Transverse colon (tissue), 4 donors: ENCODE measurements around the gene AREL1. TPM values are rescaled to one million over a fixed set of nuclear protein-coding genes. Genes with fewer than 3 reads are reported as not detected.
A peak's percentile ranks its signal among the peaks of the same experiment; 100 is the strongest.

Experiments used
- DNase-seq: peaks from one replicate; pipeline ENCODE4 v3.0.0-alpha.2; 2019
- H3K27ac ChIP-seq, 4 donors: fragments of 200-600 bp; sonication (generic); 2 replicates each; pipeline ENCODE4 v1.5.1; 2016 to 2018; ENCODE audit warnings: inconsistent platforms in 4 of 4
- H3K27me3 ChIP-seq: fragments of 200-600 bp; sonication (generic); 2 replicates; pipeline ENCODE4 v1.5.1; 2017; ENCODE audit warnings: inconsistent platforms
- H3K36me3 ChIP-seq, 4 donors: fragments of 200-600 bp; sonication (generic); 2 replicates each; pipeline ENCODE4 v1.5.1; 2017 to 2019; ENCODE audit warnings: inconsistent platforms in 4 of 4
- H3K4me1 ChIP-seq, 4 donors: fragments of 200-600 bp; sonication (generic); 2 replicates each; pipeline ENCODE4 v1.5.1; 2017 to 2020; ENCODE audit warnings: inconsistent platforms in 4 of 4
- H3K4me3 ChIP-seq, 4 donors: fragments of 200-600 bp; sonication (generic); 1 replicate in 1 of 4; 2 replicates in 3 of 4; pipeline versions ENCODE4 v1.5.1 to v1.6.1; 2017 to 2019; ENCODE audit warnings: inconsistent platforms in 4 of 4
- H3K9me3 ChIP-seq, 2 donors: fragments of 200-600 bp; sonication (generic); 2 replicates each; pipeline ENCODE4 v1.5.1; 2017 to 2019; ENCODE audit warnings: inconsistent platforms in 2 of 2
- EP300 ChIP-seq: sonication (generic); formaldehyde crosslinking; IDR thresholded peaks from one replicate; pipeline ENCODE4 v1.6.1; 2017; ENCODE audit warnings: antibody characterized with exemption, low read depth
- POLR2A ChIP-seq: fragments of 450-650 bp; IDR thresholded peaks from one replicate; pipeline ENCODE4 v1.6.1; 2016; ENCODE audit warnings: antibody characterized with exemption, mild to moderate bottlenecking, moderate library complexity
- POLR2AphosphoS5 ChIP-seq, 3 donors: sonication (generic); formaldehyde crosslinking; IDR thresholded peaks; one replicate each; pipeline ENCODE4 v1.6.1; 2016; ENCODE audit warnings: antibody characterized with exemption in 3 of 3
- WGBS, 2 donors: methylation state at CpG; one replicate each; pipeline ENCODE4 v1.1.5; 2018; ENCODE audit warnings: low coverage in 1 of 2; 5-methylcytosine and 5-hydroxymethylcytosine counted together
- in situ Hi-C, 4 donors: fragments of 200-750 bp; cut with MboI; loops; one replicate each; pipeline versions ENCODE4 v1.15.0 to v1.15.1; 2017; ENCODE audit warnings: low sequenced_read_pairs in 3 of 4, low pct_ligation_motif_present in 1 of 4, low pct_unique_long_range_greater_than_20kb in 1 of 4
- intact Hi-C: fragments of 100-400 bp; cut with DNase I; formaldehyde crosslinking; loops from one replicate; pipeline ENCODE4 v1.15.1; 2023; ENCODE audit warnings: low total_unique reads
- total RNA-seq, 4 donors: library from RNA; depleted of rRNA; stranded (reverse); fragments of >200 nt; gene quantifications; one replicate each; pipeline ENCODE4 v1.1.0, GENCODE V29; 2016
- TF ChIP-seq, protein P1 (sequence below), 5 experiments: fragments of 200-600 bp in 3 of 5; fragments of 450-650 bp in 2 of 5; sonication (generic) in 3 of 5; IDR thresholded peaks; 1 replicate in 2 of 5; 2 replicates in 3 of 5; pipeline ENCODE4 v1.5.1; 2016 to 2017; ENCODE audit warnings: antibody characterized with exemption in 5 of 5, inconsistent platforms in 3 of 5, mild to moderate bottlenecking in 2 of 5, moderate library complexity in 1 of 5

AREL1 gene
- total RNA-seq, 4 donors from 2014 or later: 22.4 to 57.1 (median 41.1) TPM

DNA sequence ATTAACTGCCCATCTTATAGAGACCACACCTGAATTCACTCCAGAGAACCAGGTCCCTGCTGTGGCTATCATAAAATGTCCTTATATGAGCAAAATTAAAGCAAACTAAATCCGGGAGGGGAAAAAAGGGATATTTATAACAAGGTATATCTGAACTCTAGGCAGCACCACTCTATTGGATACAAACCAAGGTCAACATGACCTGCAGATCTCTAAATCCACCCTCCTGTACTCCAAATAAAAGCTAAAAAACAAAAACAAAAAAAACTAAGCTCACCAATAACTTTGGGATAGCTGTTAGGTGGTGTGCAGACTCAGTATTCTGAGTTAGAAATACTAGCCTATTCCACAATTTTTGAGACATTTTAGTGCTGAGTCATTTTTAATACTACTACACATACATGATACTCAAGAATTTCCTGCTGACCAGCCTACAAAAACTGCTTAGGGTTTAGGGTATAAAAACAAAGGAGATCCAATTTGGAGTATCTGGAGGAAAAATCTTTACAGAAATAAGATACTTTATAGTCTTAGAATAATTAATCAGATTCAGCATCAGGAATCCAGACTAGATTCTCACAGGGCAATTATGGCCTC, 54.2 kb downstream of the AREL1 start:
- H3K36me3 ChIP-seq: peaks cover 0 to 22% (median 9%) of the 10 kb centered on the region in 4 donors
- H3K4me3 ChIP-seq: no peak overlapping the region
- intact Hi-C loops (no loop called here), in situ Hi-C loops (no loop called here)
- 85 to 100% methylated on average over 1 of the region's 1 CpG for WGBS, 2 donors
- TF ChIP-seq EP300: no peak
- TF ChIP-seq POLR2AphosphoS5 (IDR thresholded peaks at IDR 0.05): no peak
- TF ChIP-seq, protein P1, sequence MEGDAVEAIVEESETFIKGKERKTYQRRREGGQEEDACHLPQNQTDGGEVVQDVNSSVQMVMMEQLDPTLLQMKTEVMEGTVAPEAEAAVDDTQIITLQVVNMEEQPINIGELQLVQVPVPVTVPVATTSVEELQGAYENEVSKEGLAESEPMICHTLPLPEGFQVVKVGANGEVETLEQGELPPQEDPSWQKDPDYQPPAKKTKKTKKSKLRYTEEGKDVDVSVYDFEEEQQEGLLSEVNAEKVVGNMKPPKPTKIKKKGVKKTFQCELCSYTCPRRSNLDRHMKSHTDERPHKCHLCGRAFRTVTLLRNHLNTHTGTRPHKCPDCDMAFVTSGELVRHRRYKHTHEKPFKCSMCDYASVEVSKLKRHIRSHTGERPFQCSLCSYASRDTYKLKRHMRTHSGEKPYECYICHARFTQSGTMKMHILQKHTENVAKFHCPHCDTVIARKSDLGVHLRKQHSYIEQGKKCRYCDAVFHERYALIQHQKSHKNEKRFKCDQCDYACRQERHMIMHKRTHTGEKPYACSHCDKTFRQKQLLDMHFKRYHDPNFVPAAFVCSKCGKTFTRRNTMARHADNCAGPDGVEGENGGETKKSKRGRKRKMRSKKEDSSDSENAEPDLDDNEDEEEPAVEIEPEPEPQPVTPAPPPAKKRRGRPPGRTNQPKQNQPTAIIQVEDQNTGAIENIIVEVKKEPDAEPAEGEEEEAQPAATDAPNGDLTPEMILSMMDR (IDR thresholded peaks at IDR 0.05): no peak
- TF ChIP-seq POLR2A: no peak
- DNase-seq: no peak
- peaks cover 0 to 4% (median 0%) of the 10 kb centered on the region in 4 donors for H3K4me1 ChIP-seq
- no peaks in the 10 kb centered on the region for H3K27me3 ChIP-seq
- H3K27ac ChIP-seq: no peak overlapping the region
- H3K9me3 ChIP-seq: no peaks in the 10 kb centered on the region

DNA sequence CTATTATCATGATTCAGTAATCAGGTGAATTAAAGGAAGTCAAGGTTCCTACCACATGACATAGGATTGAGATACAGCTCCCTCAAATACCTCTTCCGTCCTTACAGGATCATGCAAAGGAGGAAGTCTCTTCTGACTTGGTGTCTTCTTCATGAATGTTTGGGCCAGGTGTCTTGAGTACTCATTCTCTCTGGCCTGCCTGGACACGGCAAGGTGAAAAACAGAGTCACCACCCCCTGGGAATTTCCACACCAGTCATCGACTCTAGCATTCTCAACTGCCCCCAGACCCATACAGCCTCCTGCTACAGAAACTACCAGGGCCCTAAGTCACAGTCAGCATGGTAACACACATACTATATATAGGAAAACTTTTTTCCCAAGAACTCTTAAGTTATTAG, 55.9 kb downstream of the AREL1 start:
- DNase-seq: no peak
- Histone ChIP-seq H3K4me3 (no peak overlapping the region), H3K9me3 (no peaks in the 10 kb centered on the region), H3K36me3 (peaks cover 0 to 12% (median 1%) of the 10 kb centered on the region in 4 donors), H3K27me3 (no peaks in the 10 kb centered on the region), H3K27ac (no peak overlapping the region), H3K4me1 (peaks cover 0 to 4% (median 0%) of the 10 kb centered on the region in 4 donors)
- intact Hi-C loops (no loop called here), in situ Hi-C loops (no loop called here)
- TF ChIP-seq EP300 (no peak), POLR2AphosphoS5 (IDR thresholded peaks at IDR 0.05) (no peak), POLR2A (no peak)
- TF ChIP-seq, protein P1 (IDR thresholded peaks at IDR 0.05): no peak
- 81 to 89% methylated on average over 3 of the region's 3 CpGs for WGBS, 2 donors

GRCh38 chr14:74655599-74656395, 57.1 kb downstream of the AREL1 start:
- WGBS, 2 donors: 82 to 89% methylated on average over 2 of the region's 2 CpGs
- Histone ChIP-seq H3K36me3 (peaks cover 0 to 4% (median 0%) of the 10 kb centered on the region in 4 donors), H3K9me3 (no peaks in the 10 kb centered on the region), H3K4me3 (no peak overlapping the region), H3K27me3 (no peaks in the 10 kb centered on the region), H3K27ac (peak overlapping the region in 1 of 4 donors; percentile 19), H3K4me1 (peaks cover 0 to 4% (median 0%) of the 10 kb centered on the region in 4 donors)
- in situ Hi-C loops: no loop called here
- no peak for TF ChIP-seq EP300
- TF ChIP-seq POLR2A: no peak
- TF ChIP-seq, protein P1 (IDR thresholded peaks at IDR 0.05): no peak
- TF ChIP-seq POLR2AphosphoS5 (IDR thresholded peaks at IDR 0.05): no peak
- DNase-seq: no peak
- intact Hi-C loops: no loop called here

DNA sequence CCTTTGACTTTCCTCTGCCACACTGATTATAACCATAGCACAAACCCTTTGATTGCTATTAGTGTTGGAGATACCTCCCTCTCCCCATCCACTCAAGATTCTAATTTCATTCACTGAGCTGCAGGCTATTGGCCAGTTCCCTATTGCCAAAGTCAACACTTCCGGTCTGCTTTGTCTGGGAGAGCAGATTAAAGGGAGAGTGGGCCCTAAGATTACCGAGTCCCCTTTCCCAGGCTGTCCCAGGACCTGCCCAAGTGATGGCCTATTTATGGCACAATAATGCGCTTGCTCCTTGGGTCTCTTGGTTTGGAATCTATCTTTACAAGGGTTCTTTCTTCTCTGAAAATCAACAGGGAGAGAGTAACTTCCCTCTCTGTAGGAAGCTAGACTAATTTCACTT, 57.9 kb downstream of the AREL1 start:
- H3K27me3 ChIP-seq: no peaks in the 10 kb centered on the region
- TF ChIP-seq EP300: no peak
- no peak for DNase-seq
- peaks cover 0 to 4% (median 0%) of the 10 kb centered on the region in 4 donors for H3K4me1 ChIP-seq
- no peaks in the 10 kb centered on the region for H3K9me3 ChIP-seq
- peaks cover 0 to 4% (median 0%) of the 10 kb centered on the region in 4 donors for H3K36me3 ChIP-seq
- H3K27ac ChIP-seq: no peak overlapping the region
- no peak overlapping the region for H3K4me3 ChIP-seq
- WGBS, 2 donors: 90% methylated on average over 3 of the region's 3 CpGs; no CpG with 5 or more reads in 1 of the 2 donors
- intact Hi-C loops (no loop called here), in situ Hi-C loops (no loop called here)
